Skeletal muscle cell (primary cell): ENCODE measurements around the gene USP38.
"Not testable (repeated sequence)": the region's sequence is repeated elsewhere in the genome, so short reads cannot be mapped to it uniquely, and the experiment has no call there.

Experiments
- DNase-seq: peaks from one replicate; pipeline ENCODE4 v3.0.0-alpha.2; 2010; ENCODE audit warnings: low read depth
- H3K4me3 ChIP-seq: 2 replicates; pipeline ENCODE4 v1.5.1; 2011; ENCODE audit warnings: low read depth, mild to moderate bottlenecking, control low read depth, low read length, moderate library complexity

The USP38 gene, protein sequence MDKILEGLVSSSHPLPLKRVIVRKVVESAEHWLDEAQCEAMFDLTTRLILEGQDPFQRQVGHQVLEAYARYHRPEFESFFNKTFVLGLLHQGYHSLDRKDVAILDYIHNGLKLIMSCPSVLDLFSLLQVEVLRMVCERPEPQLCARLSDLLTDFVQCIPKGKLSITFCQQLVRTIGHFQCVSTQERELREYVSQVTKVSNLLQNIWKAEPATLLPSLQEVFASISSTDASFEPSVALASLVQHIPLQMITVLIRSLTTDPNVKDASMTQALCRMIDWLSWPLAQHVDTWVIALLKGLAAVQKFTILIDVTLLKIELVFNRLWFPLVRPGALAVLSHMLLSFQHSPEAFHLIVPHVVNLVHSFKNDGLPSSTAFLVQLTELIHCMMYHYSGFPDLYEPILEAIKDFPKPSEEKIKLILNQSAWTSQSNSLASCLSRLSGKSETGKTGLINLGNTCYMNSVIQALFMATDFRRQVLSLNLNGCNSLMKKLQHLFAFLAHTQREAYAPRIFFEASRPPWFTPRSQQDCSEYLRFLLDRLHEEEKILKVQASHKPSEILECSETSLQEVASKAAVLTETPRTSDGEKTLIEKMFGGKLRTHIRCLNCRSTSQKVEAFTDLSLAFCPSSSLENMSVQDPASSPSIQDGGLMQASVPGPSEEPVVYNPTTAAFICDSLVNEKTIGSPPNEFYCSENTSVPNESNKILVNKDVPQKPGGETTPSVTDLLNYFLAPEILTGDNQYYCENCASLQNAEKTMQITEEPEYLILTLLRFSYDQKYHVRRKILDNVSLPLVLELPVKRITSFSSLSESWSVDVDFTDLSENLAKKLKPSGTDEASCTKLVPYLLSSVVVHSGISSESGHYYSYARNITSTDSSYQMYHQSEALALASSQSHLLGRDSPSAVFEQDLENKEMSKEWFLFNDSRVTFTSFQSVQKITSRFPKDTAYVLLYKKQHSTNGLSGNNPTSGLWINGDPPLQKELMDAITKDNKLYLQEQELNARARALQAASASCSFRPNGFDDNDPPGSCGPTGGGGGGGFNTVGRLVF

GRCh38 chr4:143184503-143185252, at the start of gene USP38:
Gene USP38 (plus strand): TSS chr4:143184917. CDS start chr4:143185451, 534 bp downstream.
- peak within 1 kb of the TSS; percentile 93 for H3K4me3 ChIP-seq
- peak; percentile 80 for DNase-seq

- H3K4me3 ChIP-seq: no peak overlapping the region
- no peak for DNase-seq
These were observed 49.4 kb upstream of the USP38 start for GRCh38 chr4:143135358-143135757.

- DNase-seq: no peak
- H3K4me3 ChIP-seq: no peak overlapping the region
These were observed 44.0 kb upstream of the USP38 start for GRCh38 chr4:143140696-143141095.

DNA sequence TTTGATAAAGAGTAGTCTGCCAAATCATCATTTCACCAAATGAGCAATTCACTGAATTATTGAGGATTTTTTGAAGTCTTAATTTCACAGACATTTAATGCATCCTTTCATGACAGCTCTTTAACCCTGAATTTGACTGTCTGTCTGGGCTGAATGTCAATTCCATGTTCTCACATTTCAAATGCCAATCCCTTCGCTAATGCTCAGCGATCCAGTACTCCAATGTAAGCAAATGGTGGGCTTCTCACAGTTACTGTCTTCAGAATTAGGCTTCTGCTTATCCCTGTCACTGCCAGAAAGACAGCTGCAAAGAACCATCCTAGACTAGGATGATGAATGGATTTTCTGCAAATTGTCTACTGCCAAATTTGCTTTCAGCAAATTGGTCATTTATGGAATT, 36.2 kb upstream of the USP38 start:
- no peak for DNase-seq
- H3K4me3 ChIP-seq: no peak overlapping the region

DNA sequence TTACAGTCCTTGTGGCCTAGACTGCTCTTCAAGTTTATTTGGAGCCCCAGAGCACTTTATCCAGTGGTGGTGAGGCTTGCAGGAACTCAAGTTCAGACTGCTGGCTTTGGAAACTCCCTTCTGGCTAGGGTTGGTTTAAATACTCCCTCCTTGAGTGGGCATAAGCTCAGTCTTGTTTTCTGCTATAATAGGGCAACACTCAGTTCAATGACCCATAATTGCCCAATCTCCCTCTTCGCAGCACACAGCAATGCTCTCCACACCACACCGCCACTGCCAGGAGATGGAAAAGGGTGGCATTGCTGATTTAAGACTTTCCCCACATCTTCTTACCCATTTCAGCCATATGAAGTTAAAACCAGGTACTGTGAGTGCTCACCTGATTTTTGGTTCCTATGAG, 27.9 kb upstream of the USP38 start:
- no peak for DNase-seq
- H3K4me3 ChIP-seq: no peak overlapping the region

DNA sequence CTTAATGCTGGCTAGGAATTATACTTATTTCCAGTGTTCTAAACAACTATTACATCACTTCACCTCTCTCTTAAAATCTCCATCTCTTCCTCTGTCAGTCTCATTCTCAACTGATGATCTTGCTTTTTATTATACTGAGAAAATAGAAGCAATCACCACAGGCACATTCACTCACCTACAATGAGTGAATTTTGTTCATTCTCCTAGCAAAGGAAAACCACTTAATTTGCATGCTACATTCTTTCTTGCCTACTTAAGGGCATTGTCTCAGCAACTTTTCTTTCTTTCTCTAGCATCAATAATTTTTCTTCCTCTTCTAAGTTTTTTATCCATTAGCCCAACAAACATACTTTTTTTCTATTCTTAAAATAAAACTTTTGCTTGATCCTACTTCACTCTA, 21.1 kb upstream of the USP38 start:
- DNase-seq: no peak
- no peak overlapping the region for H3K4me3 ChIP-seq

- not testable (repeated sequence) for H3K4me3 ChIP-seq, DNase-seq
These were observed 18.0 kb upstream of the USP38 start for GRCh38 chr4:143166722-143167121.

DNA sequence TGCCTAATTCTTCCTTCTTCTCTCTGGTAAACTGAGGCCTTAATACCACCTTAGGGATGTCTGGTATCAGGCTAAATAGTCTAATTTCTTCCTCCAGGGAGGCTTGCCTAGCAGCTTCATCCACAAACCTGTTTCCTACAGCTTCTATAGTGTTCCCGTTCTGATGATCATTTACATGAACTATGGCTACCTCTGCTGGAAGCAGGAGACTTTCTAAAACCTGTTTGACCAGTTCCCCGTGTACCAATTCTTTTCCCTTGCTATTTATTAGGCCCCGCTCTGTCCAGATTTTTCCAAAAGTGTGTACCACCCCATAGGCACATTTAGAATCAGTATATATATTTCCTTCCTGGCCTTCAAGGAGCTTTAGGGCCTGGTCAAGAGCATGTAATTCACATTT, 5.8 kb upstream of the USP38 start:
- DNase-seq: no peak
- no peak overlapping the region for H3K4me3 ChIP-seq

- H3K4me3 ChIP-seq: peak overlapping the region; percentile 93
- no peak for DNase-seq
These were observed 1.1 kb upstream of the USP38 start for GRCh38 chr4:143183513-143184216.

DNA sequence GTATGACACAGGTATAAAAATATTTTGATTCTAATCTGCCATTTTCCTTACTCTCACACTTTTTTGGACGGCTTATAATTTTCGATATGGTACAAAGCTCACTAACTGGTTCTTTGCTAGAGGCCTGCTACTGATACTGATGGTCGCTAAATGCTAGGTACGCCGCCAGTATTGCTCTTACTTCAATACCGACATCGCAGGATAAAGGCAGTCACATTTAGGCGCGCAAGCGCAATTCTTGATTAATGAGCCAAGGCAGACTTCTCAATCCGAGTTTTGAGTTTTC, 557 bp upstream of the USP38 start:
- no peak for DNase-seq
- peak overlapping the region; percentile 93 for H3K4me3 ChIP-seq

DNA sequence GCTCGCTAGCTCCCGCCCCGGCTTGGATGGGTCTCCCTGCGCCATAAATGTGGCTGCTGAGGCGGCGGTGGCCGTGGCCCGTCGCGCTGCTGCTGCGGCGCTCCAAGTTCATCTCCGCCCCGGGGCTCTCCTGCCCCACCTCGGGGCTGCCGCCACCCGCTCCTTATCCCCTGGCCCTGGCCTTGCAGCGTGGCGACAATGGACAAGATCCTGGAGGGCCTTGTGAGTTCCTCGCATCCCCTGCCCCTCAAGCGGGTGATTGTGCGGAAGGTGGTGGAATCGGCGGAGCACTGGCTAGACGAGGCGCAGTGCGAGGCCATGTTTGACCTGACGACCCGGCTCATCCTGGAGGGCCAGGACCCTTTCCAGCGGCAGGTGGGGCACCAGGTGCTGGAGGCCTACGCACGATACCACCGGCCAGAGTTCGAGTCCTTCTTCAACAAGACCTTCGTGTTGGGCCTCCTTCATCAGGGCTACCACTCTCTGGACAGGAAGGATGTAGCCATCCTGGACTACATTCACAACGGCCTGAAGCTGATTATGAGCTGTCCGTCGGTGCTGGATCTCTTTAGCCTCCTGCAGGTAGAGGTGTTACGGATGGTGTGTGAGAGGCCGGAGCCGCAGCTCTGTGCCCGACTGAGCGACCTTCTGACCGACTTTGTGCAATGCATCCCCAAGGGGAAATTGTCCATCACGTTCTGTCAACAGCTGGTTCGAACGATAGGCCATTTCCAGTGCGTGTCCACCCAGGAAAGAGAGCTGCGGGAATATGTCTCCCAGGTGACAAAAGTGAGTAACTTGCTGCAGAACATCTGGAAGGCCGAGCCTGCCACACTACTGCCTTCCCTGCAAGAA, 763 bp downstream of the USP38 start:
- no peak for DNase-seq
- H3K4me3 ChIP-seq: peak overlapping the region; percentile 93

- DNase-seq: no peak
- peak overlapping the region; percentile 93 for H3K4me3 ChIP-seq
These were observed 1.5 kb downstream of the USP38 start for GRCh38 chr4:143186212-143186611.

DNA sequence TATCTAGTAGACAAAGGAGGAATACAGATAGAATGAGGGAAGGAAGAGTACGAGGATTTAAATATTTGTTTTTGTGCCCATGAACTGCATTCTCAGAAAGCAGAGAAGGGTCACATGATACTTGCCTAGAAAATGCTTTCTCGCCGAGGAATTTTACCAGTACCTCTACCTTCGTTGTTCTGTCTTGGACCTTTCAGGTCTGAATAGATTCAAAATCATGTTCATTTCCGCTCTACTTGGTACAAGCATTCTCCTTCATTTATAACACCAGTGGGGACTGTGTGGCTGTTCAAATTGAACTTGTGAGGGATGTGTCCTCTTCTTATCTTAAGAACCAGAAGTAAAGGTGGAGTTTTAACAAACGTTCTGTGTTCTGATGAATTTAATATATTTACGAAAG, 1.9 kb downstream of the USP38 start:
- peak overlapping the region; percentile 93 for H3K4me3 ChIP-seq
- no peak for DNase-seq

DNA sequence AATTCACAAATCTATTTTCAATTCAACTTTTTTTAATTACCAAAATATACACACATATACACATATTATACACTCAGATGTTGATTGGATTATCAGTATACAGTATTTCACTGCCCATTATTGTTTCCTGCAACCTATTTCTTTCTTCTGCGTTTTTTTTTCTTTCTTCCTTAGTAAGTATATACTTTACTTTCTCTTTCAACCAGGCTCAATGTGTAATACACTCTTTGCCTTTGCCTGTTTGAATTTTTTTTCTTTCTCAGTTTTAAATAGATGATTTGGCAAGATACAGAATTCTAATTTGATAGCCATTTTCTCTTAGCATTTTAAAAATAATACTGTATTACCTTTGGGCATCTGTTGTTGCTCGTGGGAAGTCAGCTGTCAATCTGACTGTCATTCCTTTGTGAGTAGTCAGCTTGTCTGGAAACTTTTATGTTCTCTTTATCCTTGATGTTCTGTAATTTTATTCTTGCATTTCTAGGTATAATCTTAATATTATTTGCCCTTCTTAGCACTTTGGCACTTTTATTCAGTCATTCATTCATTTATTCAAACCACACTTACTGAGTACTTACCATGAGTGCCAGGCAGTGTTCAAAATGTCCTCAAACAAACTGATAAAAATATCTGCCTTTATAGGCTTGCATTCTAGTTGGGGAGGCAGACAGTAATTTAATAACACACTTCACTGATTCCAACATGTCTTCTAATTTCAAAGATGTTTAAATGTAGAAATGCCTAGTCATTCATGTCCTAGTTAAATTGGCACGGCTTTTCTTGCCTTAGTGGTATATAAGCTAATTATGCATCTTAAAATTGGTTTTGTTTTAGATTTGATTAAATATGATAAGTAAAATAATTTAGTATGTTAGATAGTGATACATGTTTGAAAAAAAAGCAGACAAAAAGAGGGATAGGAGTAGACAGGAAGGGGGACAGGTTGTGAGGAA, 3.7 kb downstream of the USP38 start:
- DNase-seq: no peak
- peak overlapping the region; percentile 93 for H3K4me3 ChIP-seq

DNA sequence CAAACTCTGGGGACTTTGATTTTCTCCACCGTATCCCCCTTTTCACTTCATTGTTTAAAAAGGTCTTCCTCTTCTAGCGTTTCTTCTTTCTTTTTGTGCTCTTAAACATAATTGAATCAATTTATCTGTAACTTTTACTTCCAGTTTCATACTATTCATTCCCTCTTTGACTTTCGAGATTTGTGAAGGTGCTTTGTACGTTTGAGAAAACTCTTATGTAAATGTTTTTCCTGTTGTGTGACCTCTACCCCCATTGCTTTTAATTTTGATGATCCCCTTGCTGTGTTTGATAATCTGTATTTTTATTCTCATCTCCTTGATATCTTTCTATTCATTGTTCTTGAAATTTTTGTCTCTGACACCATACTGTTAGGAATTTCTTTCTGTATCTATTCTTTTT, 4.8 kb downstream of the USP38 start:
- H3K4me3 ChIP-seq: no peak overlapping the region
- DNase-seq: no peak

DNA sequence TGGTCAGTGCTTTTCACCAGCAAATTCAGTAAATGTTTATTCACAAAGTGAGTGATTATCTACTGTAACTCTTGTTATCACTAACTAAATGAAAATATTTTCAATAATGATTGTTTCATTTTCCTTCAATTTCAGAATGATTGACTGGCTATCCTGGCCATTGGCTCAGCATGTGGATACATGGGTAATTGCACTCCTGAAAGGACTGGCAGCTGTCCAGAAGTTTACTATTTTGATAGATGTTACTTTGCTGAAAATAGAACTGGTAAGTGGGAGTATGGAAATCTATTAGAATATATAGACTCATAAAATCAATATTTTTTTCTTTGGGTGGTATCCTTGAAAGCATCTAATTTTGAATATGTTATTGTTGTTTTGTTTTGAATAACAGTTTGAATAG, 10.9 kb downstream of the USP38 start:
- DNase-seq: no peak
- no peak overlapping the region for H3K4me3 ChIP-seq

- H3K4me3 ChIP-seq: no peak overlapping the region
- DNase-seq: no peak
These were observed 11.6 kb downstream of the USP38 start for GRCh38 chr4:143196323-143196722.
